ENCODE results near the gene SAMD11.

- TF ChIP-seq EZH2 (IDR thresholded peaks at IDR 0.05; ENCODE audit: low read depth, low read length, severe bottlenecking) (no peak), EP300 (IDR thresholded peaks at IDR 0.05; ENCODE audit: borderline replicate concordance in 1 of 2, low read depth in 2 of 2, low read length in 2 of 2) (no peak), POLR2A (IDR thresholded peaks at IDR 0.05; ENCODE audit: control extremely low read depth in 1 of 2, low read depth in 2 of 2, low read length in 2 of 2) (no peak), CBX5 (IDR thresholded peaks at IDR 0.05; ENCODE audit: low read depth, low read length) (no peak), POU5F1 (IDR thresholded peaks at IDR 0.05; ENCODE audit: low read depth, low read length) (no peak), SP1 (IDR thresholded peaks at IDR 0.05; ENCODE audit: low read depth, low read length) (no peak)
These were observed 61.4 kb downstream of the SAMD11 start for GRCh38 chr1:985126-985525.
